GM19035 (cell line): Measurements from ENCODE around the gene UNCX.
"Not testable (repeated sequence)": the region's sequence is repeated elsewhere in the genome, so short reads cannot be mapped to it uniquely, and the experiment has no call there.

Experiments
- ATAC-seq: cut with Tn5 transposase; IDR thresholded peaks from one replicate; pipeline ENCODE4 v1.9.1; 2021; ENCODE audit not compliant: unreplicated experiment

UNCX gene

GRCh38 chr7:1274121-1274875 is 41.6 kb downstream of the UNCX start:
- no peak for ATAC-seq

GRCh38 chr7:1274876-1275375 is 42.3 kb downstream of the UNCX start:
- no peak for ATAC-seq

- no peak for ATAC-seq
Measured at GRCh38 chr7:1275451-1276381, 43.0 kb downstream of the UNCX start.

- no peak for ATAC-seq
Measured at GRCh38 chr7:1276626-1277175, 44.0 kb downstream of the UNCX start.

GRCh38 chr7:1278543-1278942 is 45.9 kb downstream of the UNCX start:
- ATAC-seq, result no peak

GRCh38 chr7:1279041-1279440 is 46.4 kb downstream of the UNCX start:
- no peak for ATAC-seq

GRCh38 chr7:1279895-1280294 is 47.2 kb downstream of the UNCX start:
- not testable (repeated sequence) for ATAC-seq

GRCh38 chr7:1281068-1281467 is 48.4 kb downstream of the UNCX start:
- no peak for ATAC-seq

GRCh38 chr7:1282679-1283078 is 50.0 kb downstream of the UNCX start:
- no peak for ATAC-seq

- ATAC-seq, result no peak
Measured at GRCh38 chr7:1283337-1283736, 50.7 kb downstream of the UNCX start.

GRCh38 chr7:1283941-1284742 is 51.5 kb downstream of the UNCX start:
- ATAC-seq, result no peak

GRCh38 chr7:1284743-1285458 is 52.2 kb downstream of the UNCX start:
- no peak for ATAC-seq

GRCh38 chr7:1285556-1286301 is 53.1 kb downstream of the UNCX start:
- ATAC-seq, result no peak
